Measurements from ENCODE around the gene PTPN14.
"Not testable (repeated sequence)": the region's sequence is repeated elsewhere in the genome, so short reads cannot be mapped to it uniquely, and the experiment has no call there.

The PTPN14 gene

GRCh38 chr1:214510914-214511638, 40.3 kb downstream of the PTPN14 start:
- no peak for DNase-seq (ENCODE audit: low read depth)
- no peak overlapping the region for H3K4me3 ChIP-seq (ENCODE audit: control insufficient read depth, low read depth, low read length)
- TF ChIP-seq CTCF (conservative IDR thresholded peaks at IDR 0.05; ENCODE audit: control insufficient read depth, insufficient read depth, low read depth, low read length) = no peak

- no peak for DNase-seq (ENCODE audit: low read depth)
- no peak for TF ChIP-seq CTCF (conservative IDR thresholded peaks at IDR 0.05; ENCODE audit: control insufficient read depth, insufficient read depth, low read depth, low read length)
- no peak overlapping the region for H3K4me3 ChIP-seq (ENCODE audit: control insufficient read depth, low read depth, low read length)
Measured at GRCh38 chr1:214510477-214510876, 40.9 kb downstream of the PTPN14 start.

GRCh38 chr1:214509622-214510021, 41.8 kb downstream of the PTPN14 start:
- DNase-seq (ENCODE audit: low read depth); H3K4me3 ChIP-seq (ENCODE audit: control insufficient read depth, low read depth, low read length): not testable (repeated sequence)

- H3K4me3 ChIP-seq (ENCODE audit: control insufficient read depth, low read depth, low read length) = no peak overlapping the region
- no peak for DNase-seq (ENCODE audit: low read depth)
- TF ChIP-seq CTCF (conservative IDR thresholded peaks at IDR 0.05; ENCODE audit: control insufficient read depth, insufficient read depth, low read depth, low read length) = no peak
Measured at GRCh38 chr1:214506972-214507431, 44.4 kb downstream of the PTPN14 start.

- TF ChIP-seq CTCF (conservative IDR thresholded peaks at IDR 0.05; ENCODE audit: control insufficient read depth, insufficient read depth, low read depth, low read length) = no peak
- H3K4me3 ChIP-seq (ENCODE audit: control insufficient read depth, low read depth, low read length) = no peak overlapping the region
- DNase-seq (ENCODE audit: low read depth) = no peak
Measured at GRCh38 chr1:214505134-214505533, 46.3 kb downstream of the PTPN14 start.

- TF ChIP-seq CTCF (conservative IDR thresholded peaks at IDR 0.05; ENCODE audit: control insufficient read depth, insufficient read depth, low read depth, low read length) = no peak
- H3K4me3 ChIP-seq (ENCODE audit: control insufficient read depth, low read depth, low read length) = no peak overlapping the region
- DNase-seq (ENCODE audit: low read depth) = no peak
Measured at GRCh38 chr1:214504330-214504729, 47.1 kb downstream of the PTPN14 start.

- no peak overlapping the region for H3K4me3 ChIP-seq (ENCODE audit: control insufficient read depth, low read depth, low read length)
- peak; percentile 83 for DNase-seq (ENCODE audit: low read depth)
- TF ChIP-seq CTCF (conservative IDR thresholded peaks at IDR 0.05; ENCODE audit: control insufficient read depth, insufficient read depth, low read depth, low read length) = no peak
Measured at GRCh38 chr1:214503553-214503952, 47.8 kb downstream of the PTPN14 start.
